GM23338 (cell line): ENCODE results near the gene VPS16.

Experiments used
- CTCF ChIP-seq, 2 experiments: fragments of 200-600 bp in 1 of 2; sonication (generic) in 1 of 2; conservative IDR thresholded peaks; 2 replicates each; pipeline versions ENCODE4 v1.5.1 to v1.6.1; 2016 to 2017; ENCODE audit warnings: antibody characterized with exemption in 2 of 2, low read depth in 2 of 2, mild to moderate bottlenecking in 2 of 2, moderate library complexity in 1 of 2
- REST ChIP-seq: IDR thresholded peaks from one replicate; pipeline ENCODE4 v1.6.1; 2018; ENCODE audit warnings: antibody characterized with exemption; ENCODE audit not compliant: unreplicated experiment

- TF ChIP-seq CTCF (conservative IDR thresholded peaks at IDR 0.05; ENCODE audit: low read depth in 2 of 2) (no peak), REST (no peak)
These were observed 30.9 kb upstream of the VPS16 start for GRCh38 chr20:2809690-2810089.
